ENCODE measurements around the gene LRMDA. TPM values are rescaled to one million over a fixed set of nuclear protein-coding genes. Genes with fewer than 3 reads are reported as not detected.
A peak's percentile ranks its signal among the peaks of the same experiment; 100 is the strongest.

LRMDA gene
- total RNA-seq, 1 donor from 2014 or later, result 6.3 TPM

GRCh38 chr10:76088008-76088407 lies 656.6 kb downstream of the LRMDA start:
- DNase-seq, result no peak

DNA sequence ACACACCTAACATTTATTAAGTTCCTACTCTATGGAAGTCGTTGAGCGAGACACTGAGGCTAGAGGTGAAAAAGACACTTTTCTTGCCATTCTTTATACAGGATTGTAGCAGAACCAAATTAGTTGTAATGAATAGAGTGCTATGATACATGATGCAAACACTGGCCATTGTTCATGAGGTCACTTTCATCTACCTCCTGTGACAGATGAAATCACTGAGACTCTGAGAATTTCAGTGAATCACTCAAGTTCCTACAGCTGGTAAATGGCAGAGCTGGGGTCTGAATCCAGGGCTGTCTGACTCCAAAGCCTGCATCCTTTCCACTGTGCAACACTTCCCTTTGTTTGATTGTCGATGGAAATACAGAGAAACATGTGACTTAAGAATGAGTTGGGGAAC lies 657.6 kb downstream of the LRMDA start:
- no peak for DNase-seq

DNA sequence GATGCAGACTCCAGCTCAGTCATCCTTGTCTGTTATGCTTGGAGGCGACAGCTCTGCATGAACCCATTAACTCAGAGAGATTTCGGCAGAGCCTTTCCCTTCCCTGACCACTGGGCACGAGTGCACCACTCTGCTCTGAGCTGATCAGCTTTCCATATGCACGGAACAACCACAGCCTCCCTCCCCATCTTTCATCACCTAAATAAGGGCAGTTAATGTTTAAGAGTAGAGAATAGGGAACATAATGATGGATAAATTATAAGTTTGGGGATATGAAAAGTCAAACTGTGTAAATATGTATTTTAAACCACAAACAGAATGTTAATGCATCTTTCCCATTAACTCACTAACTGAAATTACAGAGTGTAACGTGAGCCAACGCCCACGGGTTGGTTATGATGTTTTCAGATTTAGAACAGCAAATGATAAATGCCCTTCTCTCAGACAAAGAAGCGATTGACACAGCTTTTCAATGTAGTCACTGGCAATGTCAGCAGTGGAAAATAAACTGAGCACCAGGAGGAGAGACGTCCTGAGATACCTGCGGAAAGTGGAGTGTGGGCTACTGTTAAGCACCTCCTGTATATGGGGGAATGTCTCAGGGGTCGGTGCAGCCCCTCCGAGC lies 658.2 kb downstream of the LRMDA start:
- DNase-seq, result no peak

- no peak for DNase-seq
Measured at GRCh38 chr10:76091926-76092325, 660.5 kb downstream of the LRMDA start.

GRCh38 chr10:76106611-76107010 lies 675.2 kb downstream of the LRMDA start:
- DNase-seq, result no peak

DNA sequence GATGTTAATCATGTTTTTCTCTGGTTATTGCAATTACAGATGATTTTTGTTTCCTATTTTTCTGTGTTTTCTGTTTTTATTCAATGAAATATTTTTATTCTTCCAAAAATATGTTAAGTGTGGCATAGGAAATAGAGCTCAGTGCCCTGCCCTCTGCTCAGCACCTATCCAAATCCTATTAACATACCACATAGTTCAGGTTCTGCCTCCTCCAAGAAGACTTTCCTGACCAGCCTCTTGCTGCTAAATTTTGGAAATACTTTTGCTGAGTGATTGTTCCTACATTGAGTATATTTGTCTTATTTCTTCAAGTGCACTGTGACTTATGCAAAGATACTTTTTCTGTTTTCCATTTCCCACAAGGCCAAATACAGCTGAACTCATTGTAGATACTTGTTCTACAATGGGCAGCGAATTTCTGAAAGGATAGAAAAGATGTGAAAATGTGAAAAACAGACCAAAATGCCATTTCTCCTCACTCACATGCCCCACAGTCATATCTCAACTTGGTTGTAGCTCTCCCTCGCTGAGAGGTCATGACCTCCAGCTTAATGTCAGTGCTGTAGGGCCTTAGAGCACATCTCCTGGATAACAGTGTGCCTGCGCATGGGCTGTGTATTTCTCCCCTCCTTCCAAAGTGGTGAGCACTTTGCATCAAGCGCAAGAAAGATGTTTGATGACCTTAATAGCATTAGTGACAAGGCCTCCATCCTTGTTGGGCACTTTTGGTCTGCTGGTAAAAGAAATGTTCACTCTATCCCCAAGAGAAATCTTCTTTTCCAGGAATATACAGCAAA lies 677.3 kb downstream of the LRMDA start:
- DNase-seq, result no peak

GRCh38 chr10:76111404-76111803 lies 680.0 kb downstream of the LRMDA start:
- no peak for DNase-seq

- peak; percentile 36 for DNase-seq
Measured at GRCh38 chr10:76111986-76112825, 680.8 kb downstream of the LRMDA start.

- peak; percentile 33 for DNase-seq
Measured at GRCh38 chr10:76112826-76113150, 681.4 kb downstream of the LRMDA start.

DNA sequence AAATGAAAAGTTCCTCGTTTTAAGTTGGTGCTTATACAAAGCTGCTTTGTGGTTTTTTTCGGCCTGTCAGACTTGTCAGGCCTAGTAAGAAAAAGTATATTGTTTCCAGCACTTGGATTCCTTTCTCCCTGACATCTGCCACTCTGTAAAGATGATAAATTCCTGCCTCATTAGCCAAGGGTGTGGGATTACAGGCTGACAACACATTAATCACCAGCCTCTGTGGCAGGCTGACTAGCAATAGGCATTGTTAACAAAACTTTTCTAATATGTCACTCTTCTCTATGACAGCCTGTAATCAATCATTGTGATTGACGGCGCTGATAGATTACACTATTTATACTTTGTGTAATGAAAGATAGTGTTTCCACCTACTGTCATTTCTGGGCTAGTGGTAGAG lies 682.5 kb downstream of the LRMDA start:
- DNase-seq, result peak; percentile 38

DNA sequence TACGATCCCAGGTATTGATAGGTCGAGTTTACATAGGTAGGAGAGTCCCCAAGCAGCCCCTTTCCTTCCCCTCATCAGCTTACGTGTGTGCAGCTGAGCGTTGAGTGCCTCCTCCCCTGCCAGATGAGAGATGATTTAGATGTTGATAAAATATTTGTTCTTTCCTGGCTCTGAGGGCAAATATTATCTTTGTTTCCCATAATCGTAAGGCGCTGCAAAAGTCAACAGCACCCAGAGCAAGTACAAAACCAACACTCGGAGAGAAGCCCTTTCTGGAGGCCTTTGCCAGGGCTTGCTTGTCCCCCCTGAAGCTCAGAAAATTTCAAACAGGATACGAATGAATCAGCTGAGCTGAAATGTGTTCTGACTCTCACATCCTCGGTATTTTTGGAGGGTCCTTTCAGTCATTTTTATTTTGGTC lies 683.2 kb downstream of the LRMDA start:
- peak; percentile 29 for DNase-seq

- DNase-seq, result no peak
Measured at GRCh38 chr10:76115131-76115470, 683.7 kb downstream of the LRMDA start.

GRCh38 chr10:76115471-76116155 lies 684.2 kb downstream of the LRMDA start:
- peak; percentile 69 for DNase-seq

- DNase-seq, result no peak
Measured at GRCh38 chr10:76116523-76116922, 685.1 kb downstream of the LRMDA start.

DNA sequence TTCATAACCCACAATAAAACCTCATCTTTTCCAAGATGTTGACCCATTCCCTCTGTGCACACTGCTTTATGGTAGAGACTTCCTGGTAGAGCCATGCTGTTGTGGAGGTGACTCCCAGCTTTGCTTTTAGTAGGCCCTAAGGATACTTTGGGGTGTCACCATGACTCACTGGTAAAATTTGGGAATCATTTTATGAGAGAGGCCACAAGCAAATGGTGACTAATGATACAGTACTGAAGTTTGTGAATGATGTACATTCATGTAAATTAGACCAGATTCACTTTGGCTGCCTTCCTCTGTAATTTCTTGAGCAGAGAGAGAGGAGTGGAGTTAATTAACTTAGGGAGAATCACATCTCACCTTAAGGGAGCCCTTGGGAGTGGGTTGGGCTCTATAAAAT lies 686.5 kb downstream of the LRMDA start:
- no peak for DNase-seq

- no peak for DNase-seq
Measured at GRCh38 chr10:76119036-76119435, 687.6 kb downstream of the LRMDA start.

DNA sequence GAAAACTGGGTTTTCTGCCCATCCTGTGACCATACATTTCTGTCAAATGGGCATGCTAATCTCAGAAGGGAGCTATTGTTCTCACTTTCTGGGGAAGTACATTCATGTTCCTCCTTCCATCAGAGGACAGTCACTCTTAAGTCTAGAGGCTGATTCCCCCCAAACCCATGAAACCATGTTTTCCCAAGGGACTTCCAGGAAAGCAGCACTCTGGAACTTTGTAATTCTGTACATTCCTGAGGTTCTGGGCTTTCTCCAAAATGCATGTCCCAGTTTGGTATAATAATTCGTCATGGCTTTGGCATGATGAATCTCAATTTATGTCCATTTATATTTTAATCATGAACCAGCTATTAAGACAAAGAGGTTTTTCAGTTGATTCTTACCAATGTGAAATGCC lies 688.1 kb downstream of the LRMDA start:
- DNase-seq, result no peak

DNA sequence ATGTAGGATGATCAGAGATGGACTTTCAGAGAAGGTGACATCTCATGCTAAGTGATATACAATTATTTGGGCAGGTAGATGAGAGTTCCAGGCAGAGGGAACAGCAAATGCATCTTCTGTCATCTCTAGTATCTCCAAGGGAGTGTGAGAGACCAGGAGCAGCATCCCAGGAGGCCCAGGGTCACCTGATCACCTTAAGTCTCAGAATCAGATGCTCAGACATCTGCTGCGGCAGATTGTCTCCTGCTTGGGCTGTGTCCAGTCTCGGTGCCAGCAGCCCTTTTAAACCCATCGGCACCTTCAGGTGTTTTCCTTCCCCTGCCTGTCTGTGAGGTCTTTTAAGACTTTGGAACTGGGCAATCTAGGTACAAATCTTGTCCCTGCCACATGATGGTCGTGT lies 690.6 kb downstream of the LRMDA start:
- no peak for DNase-seq

DNA sequence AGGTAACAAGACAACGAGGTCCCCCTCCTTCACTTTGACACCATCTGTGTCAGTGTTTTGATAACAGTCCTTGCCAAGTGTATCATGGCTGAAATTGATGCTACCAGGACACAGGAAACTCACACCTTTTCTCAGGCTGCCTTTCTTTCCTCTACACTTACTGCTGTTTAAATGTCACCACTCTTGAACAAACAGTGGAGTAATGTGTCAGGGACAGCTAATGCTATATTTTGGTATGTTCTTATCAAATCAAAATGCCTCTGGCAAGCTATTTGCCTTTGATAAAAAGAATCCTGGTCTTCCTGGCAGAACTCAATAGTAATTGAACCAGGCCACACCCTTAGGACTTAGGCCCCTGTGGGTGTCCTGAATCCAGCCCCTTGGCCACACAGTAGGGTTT lies 692.9 kb downstream of the LRMDA start:
- DNase-seq, result no peak

DNA sequence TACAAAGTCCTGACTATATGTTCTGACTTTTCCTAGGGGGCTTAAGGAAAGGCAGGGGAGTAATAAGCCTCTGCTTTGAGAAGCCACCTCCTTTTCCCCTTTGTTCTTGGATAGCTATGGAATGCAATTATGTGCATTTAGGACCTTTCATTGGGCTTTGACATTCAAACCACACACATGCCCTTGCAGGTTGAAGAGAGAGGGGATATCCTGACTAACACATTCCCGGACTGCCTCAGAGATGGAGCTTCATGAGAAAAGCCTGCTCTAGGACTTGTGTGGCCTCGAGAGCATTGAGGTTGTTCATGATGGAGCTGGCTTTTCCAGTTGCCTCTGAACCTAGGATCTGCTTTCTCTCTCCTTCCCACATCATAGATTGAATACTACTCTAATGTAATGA lies 694.5 kb downstream of the LRMDA start:
- no peak for DNase-seq

GRCh38 chr10:76126607-76127527 lies 695.4 kb downstream of the LRMDA start:
- no peak for DNase-seq
